HCT116 (cell line): ENCODE data around the gene PMF1. TPM values are rescaled to one million over a fixed set of nuclear protein-coding genes. Genes with fewer than 3 reads are reported as not detected.

Experiments
- ATAC-seq: fragments of 200-7000 bp; cut with Tn5 transposase; 2 replicates; pipeline ENCODE4 v1.9.1; 2020; ENCODE audit warnings: mild to moderate bottlenecking, moderate library complexity
- BruUV-seq: library from RNA; stranded (reverse); fragments of 400-500 nt; replicated peaks from 2 replicates; lab custom pipeline; 2021; lab: Mats Ljungman, UMichigan
- CTCF ChIA-PET: fragments of 300-600 bp; sonication (Branson Sonifier 250); formaldehyde crosslinking; loops from one replicate; lab custom pipeline; 2021; ENCODE audit warnings: antibody characterized with exemption; lab: Charles Lee
- POLR2A ChIA-PET: fragments of 300-600, 350-600 bp; sonication (Branson Sonifier 250); formaldehyde crosslinking; loops from one replicate; lab custom pipeline; 2021; ENCODE audit warnings: antibody characterized with exemption; lab: Charles Lee
- RAD21 ChIA-PET, 2 experiments: fragments of 300-600 bp; sonication (Branson Sonifier 250); formaldehyde crosslinking; loops; one replicate each; lab custom pipeline; 2023; ENCODE audit warnings: low total read pairs in 2 of 2; ENCODE audit not compliant: uncharacterized antibody in 2 of 2, unreplicated experiment in 2 of 2, low non-redundant PET in 1 of 2; lab: Charles Lee
- DNase-seq: peaks from one replicate; pipeline ENCODE4 v3.0.0-alpha.2; 2010; ENCODE audit warnings: low read depth, low spot score
- H2AFZ ChIP-seq: fragments of 200-600 bp; shearing (Covaris generic), sonication (generic); 2 replicates; pipeline ENCODE4 v1.6.1; 2017; ENCODE audit warnings: low read depth, mixed run types, mixed read lengths, antibody characterized with exemption, low read length; ENCODE audit not compliant: poor library complexity, severe bottlenecking
- H3K27ac ChIP-seq: 2 replicates; pipeline ENCODE4 v1.5.1; 2012; ENCODE audit warnings: low read depth, low read length
- H3K27me3 ChIP-seq: fragments of 200-600 bp; sonication (generic); 2 replicates; pipeline ENCODE4 v1.6.1; 2016; ENCODE audit warnings: mixed run types, low read length, mixed read lengths; ENCODE audit not compliant: insufficient read depth
- H3K36me3 ChIP-seq, 2 experiments: fragments of 200-500 bp in 1 of 2; fragments of 200-600 bp in 1 of 2; sonication (Bioruptor generic) in 1 of 2; sonication (generic) in 1 of 2; 2 replicates each; pipeline versions ENCODE4 v1.5.1 to v1.6.1; 2014 to 2016; ENCODE audit warnings: low read length in 2 of 2, inconsistent platforms in 1 of 2, mixed read lengths in 1 of 2, mixed run types in 1 of 2; ENCODE audit not compliant: insufficient read depth in 2 of 2, control insufficient read depth in 1 of 2
- H3K4me1 ChIP-seq, 2 experiments: fragments of 200-600 bp in 1 of 2; sonication (generic) in 1 of 2; 2 replicates each; pipeline versions ENCODE4 v1.5.1 to v1.6.1; 2012 to 2017; ENCODE audit warnings: low read length in 2 of 2, inconsistent platforms in 1 of 2, mild to moderate bottlenecking in 1 of 2, mixed read lengths in 1 of 2, mixed run types in 1 of 2, moderate library complexity in 1 of 2; ENCODE audit not compliant: insufficient read depth in 2 of 2, control insufficient read depth in 1 of 2
- H3K4me2 ChIP-seq: fragments of 200-600 bp; sonication (generic); 2 replicates; pipeline ENCODE4 v1.6.1; 2017; ENCODE audit warnings: mixed run types, low read length, mixed read lengths
- H3K4me3 ChIP-seq, 2 experiments: fragments of 200-600 bp in 1 of 2; sonication (generic) in 1 of 2; replicated peaks in 1 of 2; 2 replicates each; pipeline ENCODE4 v1.5.1; 2011 to 2016; ENCODE audit warnings: low read length in 2 of 2, control low read depth in 1 of 2, low read depth in 1 of 2, mild to moderate bottlenecking in 1 of 2, mixed read lengths in 1 of 2, mixed run types in 1 of 2
- H3K79me2 ChIP-seq: fragments of 200-600 bp; sonication (generic); 2 replicates; pipeline ENCODE4 v1.6.1; 2017; ENCODE audit warnings: mild to moderate bottlenecking, mixed run types, low read length, moderate library complexity, mixed read lengths; ENCODE audit not compliant: insufficient read depth
- H3K9ac ChIP-seq: fragments of 200-600 bp; sonication (generic); 2 replicates; pipeline ENCODE4 v1.6.1; 2016; ENCODE audit warnings: low read length, mixed read lengths
- H3K9me2 ChIP-seq: fragments of 200-600 bp; sonication (generic), shearing (Covaris generic); 2 replicates; pipeline ENCODE4 v1.6.1; 2017; ENCODE audit warnings: mixed run types, mild to moderate bottlenecking, moderate library complexity; ENCODE audit not compliant: insufficient read depth
- H3K9me3 ChIP-seq, 2 experiments: fragments of 200-500 bp in 1 of 2; fragments of 200-600 bp in 1 of 2; sonication (Bioruptor generic) in 1 of 2; sonication (generic) in 1 of 2; 2 replicates each; pipeline ENCODE4 v1.6.1; 2014 to 2017; ENCODE audit warnings: low read length in 2 of 2, mixed read lengths in 2 of 2, inconsistent platforms in 1 of 2, low read depth in 1 of 2, mild to moderate bottlenecking in 1 of 2, mixed run types in 1 of 2, moderate library complexity in 1 of 2; ENCODE audit not compliant: control insufficient read depth in 1 of 2, insufficient read depth in 1 of 2
- H4K20me1 ChIP-seq: fragments of 200-600 bp; sonication (generic), shearing (Covaris generic); 2 replicates; pipeline ENCODE4 v1.6.1; 2017; ENCODE audit warnings: mixed run types, mild to moderate bottlenecking, moderate library complexity; ENCODE audit not compliant: insufficient read depth
- CBX3 ChIP-seq: IDR thresholded peaks from 2 replicates; pipeline ENCODE4 v1.6.1; 2012; ENCODE audit warnings: low read depth
- ELF1 ChIP-seq: IDR thresholded peaks from 2 replicates; pipeline ENCODE4 v1.6.1; 2012; ENCODE audit warnings: low read depth, borderline replicate concordance
- EZH2 ChIP-seq: fragments of 200-600 bp; sonication (generic); IDR thresholded peaks from 2 replicates; pipeline ENCODE4 v1.6.1; 2017; ENCODE audit warnings: antibody characterized with exemption, mixed run types
- EZH2phosphoT487 ChIP-seq: fragments of 200-600 bp; IDR thresholded peaks from 2 replicates; pipeline ENCODE4 v1.6.1; 2018; ENCODE audit warnings: antibody characterized with exemption, borderline replicate concordance
- FOSL1 ChIP-seq: IDR thresholded peaks from 2 replicates; pipeline ENCODE4 v1.6.1; 2012; ENCODE audit warnings: low read depth
- JUND ChIP-seq: IDR thresholded peaks from 2 replicates; pipeline ENCODE4 v1.6.1; 2012
- POLR2A ChIP-seq: IDR thresholded peaks from 2 replicates; pipeline ENCODE4 v1.7.0; 2011; ENCODE audit warnings: borderline replicate concordance; ENCODE audit not compliant: insufficient read depth, insufficient read length; ENCODE audit errors: extremely low read depth
- RAD21 ChIP-seq: IDR thresholded peaks from 2 replicates; pipeline ENCODE4 v1.6.1; 2012; ENCODE audit warnings: low read depth, mild to moderate bottlenecking
- SP1 ChIP-seq: IDR thresholded peaks from 2 replicates; pipeline ENCODE4 v1.6.1; 2012; ENCODE audit warnings: low read depth
- SRF ChIP-seq: IDR thresholded peaks from 2 replicates; pipeline ENCODE4 v1.6.1; 2012; ENCODE audit warnings: low read depth
- TCF7L2 ChIP-seq: IDR thresholded peaks from 2 replicates; pipeline ENCODE4 v1.7.0; 2011; ENCODE audit warnings: borderline replicate concordance, inconsistent platforms; ENCODE audit not compliant: insufficient read depth, insufficient read length; ENCODE audit errors: extremely low read depth
- YY1 ChIP-seq: IDR thresholded peaks from 2 replicates; pipeline ENCODE4 v1.6.1; 2011; ENCODE audit warnings: low read length, low read depth, moderate library complexity, mild to moderate bottlenecking; ENCODE audit not compliant: insufficient replicate concordance; ENCODE audit errors: extremely low read depth
- ZFX ChIP-seq: fragments of 450-650 bp; IDR thresholded peaks from 2 replicates; pipeline ENCODE4 v1.6.1; 2017
- intact Hi-C: fragments of 100-400 bp; cut with micrococcal nuclease; formaldehyde crosslinking; loops from 2 replicates; pipeline ENCODE4 v1.10.0; 2022
- total RNA-seq: library from RNA; stranded (reverse); gene quantifications from one replicate; pipeline ENCODE4 v1.2.1, GENCODE V29; 2021; ENCODE audit not compliant: unreplicated experiment
- TF ChIP-seq, protein P1 (sequence below): IDR thresholded peaks from 2 replicates; pipeline ENCODE4 v1.6.1; 2011; ENCODE audit warnings: mild to moderate bottlenecking, low read length, moderate library complexity; ENCODE audit not compliant: insufficient replicate concordance; ENCODE audit errors: extremely low read depth
- TF ChIP-seq, protein P2 (sequence below): IDR thresholded peaks from 2 replicates; pipeline ENCODE4 v1.6.1; 2012

The PMF1 gene
- total RNA-seq, 1 experiment from 2014 or later = 52.6 TPM

DNA sequence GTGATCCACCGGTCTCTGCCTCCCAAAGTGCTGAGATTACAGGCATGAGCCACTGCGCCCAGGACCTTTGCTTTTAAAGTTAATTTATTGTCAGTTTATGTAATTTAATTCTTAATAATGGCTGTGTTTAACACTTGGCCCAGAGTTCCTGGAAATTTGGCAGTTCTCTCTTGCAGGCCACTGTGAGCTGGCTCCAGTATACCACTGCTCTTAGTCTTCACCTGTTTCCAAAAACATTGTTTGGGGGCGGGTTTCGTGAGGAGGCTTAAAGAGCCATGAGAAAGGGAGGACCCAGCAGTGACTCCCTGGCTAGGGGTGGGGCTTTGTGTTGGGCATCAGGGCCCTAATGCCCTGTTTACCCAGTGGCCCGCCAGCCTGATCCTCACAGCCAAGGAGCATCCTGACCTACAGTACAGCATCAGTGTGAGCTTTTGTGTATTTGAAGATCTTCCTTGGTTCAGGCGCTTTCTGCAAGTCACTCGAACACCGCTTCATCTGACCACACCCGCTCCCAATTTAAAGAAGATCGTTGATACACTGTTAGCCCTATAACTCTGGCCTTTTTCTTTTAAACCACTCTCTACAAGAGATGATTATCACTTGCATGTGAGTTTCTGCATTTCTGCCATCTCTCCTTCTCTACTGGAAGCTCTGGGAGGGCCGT is 17.1 kb downstream of the PMF1 start:
- Histone ChIP-seq H2AFZ (no peak overlapping the region), H4K20me1 (no peaks in the 10 kb centered on the region), H3K9ac (no peak overlapping the region), H3K4me2 (no peak overlapping the region), H3K4me1 (peaks cover 4 to 23% of the 10 kb centered on the region in 2 experiments; a peak in 3 of 4 replicates), H3K9me3 (no peaks in the 10 kb centered on the region), H3K27me3 (no peaks in the 10 kb centered on the region), H3K9me2 (no peaks in the 10 kb centered on the region), H3K36me3 (no peaks in the 10 kb centered on the region; a peak in 1 of 4 replicates), H3K79me2 (no peaks in the 10 kb centered on the region), H3K27ac (no peak overlapping the region), H3K4me3 (no peak overlapping the region)
- ATAC-seq = no peak
- ChIA-PET CTCF (interaction anchor here (1.1 to 2.4 kb wide), 2 partner anchors 17 to 84 kb away, joined by 3 to 7 read pairs; partner anchors contain the start of gene PMF1), POLR2A (interaction anchor here (1.1 kb wide), 1 partner anchor 17 kb away, joined by 3 read pairs; the partner anchor contains the start of gene PMF1), RAD21 (interaction anchor here in 1 of 2 experiments (0.7 kb wide), 1 partner anchor 129 kb away, joined by 5 read pairs; no protein-coding TSS in a partner anchor)
- no TSS peak for BruUV-seq
- DNase-seq = no peak
- intact Hi-C loops = no loop called here
- TF ChIP-seq CBX3 = no peak
- TF ChIP-seq SRF = no peak
- no peak for TF ChIP-seq RAD21

DNA sequence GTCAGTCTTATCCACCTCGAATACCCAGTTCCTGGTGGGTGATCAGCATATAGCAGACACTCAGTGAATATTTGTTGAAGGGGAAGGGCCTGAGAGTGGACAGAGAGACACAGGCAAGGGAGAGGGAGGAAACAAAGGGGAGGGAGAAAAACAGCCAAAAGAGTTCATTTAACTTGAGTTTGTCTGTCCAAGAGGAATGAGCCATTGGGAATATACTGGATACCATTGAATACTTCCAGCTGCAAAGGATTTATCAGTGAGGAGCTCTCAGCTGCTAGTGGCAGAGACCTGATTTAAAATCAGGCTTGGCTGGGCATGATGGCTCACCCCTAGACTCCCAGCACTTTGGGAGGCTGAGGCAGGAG is 17.6 kb downstream of the PMF1 start:
- Histone ChIP-seq H3K4me2 (no peak overlapping the region), H3K9ac (no peak overlapping the region), H3K36me3 (no peaks in the 10 kb centered on the region; a peak in 1 of 4 replicates), H3K79me2 (no peaks in the 10 kb centered on the region), H3K4me3 (no peak overlapping the region), H3K27ac (no peak overlapping the region), H3K9me3 (no peaks in the 10 kb centered on the region), H3K27me3 (no peaks in the 10 kb centered on the region), H3K9me2 (no peaks in the 10 kb centered on the region), H2AFZ (no peak overlapping the region), H4K20me1 (no peaks in the 10 kb centered on the region), H3K4me1 (peaks cover 4 to 21% of the 10 kb centered on the region in 2 experiments; a peak in 3 of 4 replicates)
- ChIA-PET CTCF (interaction anchor here (0.8 to 2.4 kb wide), 2 partner anchors 85 to 141 kb away, joined by 3 to 7 read pairs; no protein-coding TSS in a partner anchor), POLR2A (interaction anchor here (1.1 kb wide), 1 partner anchor 17 kb away, joined by 3 read pairs; the partner anchor contains the start of gene PMF1), RAD21 (no interaction called here)
- ATAC-seq (no peak), DNase-seq (no peak)
- BruUV-seq = no TSS peak
- TF ChIP-seq TCF7L2 (no peak), JUND (no peak), SP1 (no peak), ZFX (no peak), YY1 (no peak), ELF1 (no peak), FOSL1 (no peak), CBX3 (no peak), EZH2phosphoT487 (no peak), POLR2A (no peak), EZH2 (no peak)
- TF ChIP-seq, protein P1, sequence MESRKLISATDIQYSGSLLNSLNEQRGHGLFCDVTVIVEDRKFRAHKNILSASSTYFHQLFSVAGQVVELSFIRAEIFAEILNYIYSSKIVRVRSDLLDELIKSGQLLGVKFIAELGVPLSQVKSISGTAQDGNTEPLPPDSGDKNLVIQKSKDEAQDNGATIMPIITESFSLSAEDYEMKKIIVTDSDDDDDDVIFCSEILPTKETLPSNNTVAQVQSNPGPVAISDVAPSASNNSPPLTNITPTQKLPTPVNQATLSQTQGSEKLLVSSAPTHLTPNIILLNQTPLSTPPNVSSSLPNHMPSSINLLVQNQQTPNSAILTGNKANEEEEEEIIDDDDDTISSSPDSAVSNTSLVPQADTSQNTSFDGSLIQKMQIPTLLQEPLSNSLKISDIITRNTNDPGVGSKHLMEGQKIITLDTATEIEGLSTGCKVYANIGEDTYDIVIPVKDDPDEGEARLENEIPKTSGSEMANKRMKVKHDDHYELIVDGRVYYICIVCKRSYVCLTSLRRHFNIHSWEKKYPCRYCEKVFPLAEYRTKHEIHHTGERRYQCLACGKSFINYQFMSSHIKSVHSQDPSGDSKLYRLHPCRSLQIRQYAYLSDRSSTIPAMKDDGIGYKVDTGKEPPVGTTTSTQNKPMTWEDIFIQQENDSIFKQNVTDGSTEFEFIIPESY = no peak
- TF ChIP-seq, protein P2, sequence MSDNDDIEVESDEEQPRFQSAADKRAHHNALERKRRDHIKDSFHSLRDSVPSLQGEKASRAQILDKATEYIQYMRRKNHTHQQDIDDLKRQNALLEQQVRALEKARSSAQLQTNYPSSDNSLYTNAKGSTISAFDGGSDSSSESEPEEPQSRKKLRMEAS = no peak
- intact Hi-C loops = no loop called here
